Measurements from ENCODE around the gene OR52L1.

DNA sequence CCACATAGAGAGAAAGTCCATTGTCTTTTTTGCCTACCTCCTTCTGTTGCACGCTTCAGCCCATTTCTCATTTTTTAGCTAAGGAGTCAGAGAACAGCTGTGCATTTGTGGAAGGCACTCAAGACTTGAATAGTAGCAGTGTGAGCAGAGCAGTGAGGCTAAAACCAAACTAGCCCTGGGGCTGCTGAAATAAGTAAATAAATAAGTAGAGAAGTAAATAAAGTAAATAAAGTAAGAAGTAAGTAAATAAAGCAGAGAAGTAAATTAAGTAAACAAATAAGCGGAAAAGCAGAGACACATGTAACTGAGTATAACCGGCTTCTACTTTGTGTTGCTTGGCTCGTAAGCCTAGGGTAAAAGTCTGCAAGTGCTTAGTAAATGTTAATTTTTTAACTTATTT is 2.4 kb upstream of the OR52L1 start:
- TF ChIP-seq, protein P1, sequence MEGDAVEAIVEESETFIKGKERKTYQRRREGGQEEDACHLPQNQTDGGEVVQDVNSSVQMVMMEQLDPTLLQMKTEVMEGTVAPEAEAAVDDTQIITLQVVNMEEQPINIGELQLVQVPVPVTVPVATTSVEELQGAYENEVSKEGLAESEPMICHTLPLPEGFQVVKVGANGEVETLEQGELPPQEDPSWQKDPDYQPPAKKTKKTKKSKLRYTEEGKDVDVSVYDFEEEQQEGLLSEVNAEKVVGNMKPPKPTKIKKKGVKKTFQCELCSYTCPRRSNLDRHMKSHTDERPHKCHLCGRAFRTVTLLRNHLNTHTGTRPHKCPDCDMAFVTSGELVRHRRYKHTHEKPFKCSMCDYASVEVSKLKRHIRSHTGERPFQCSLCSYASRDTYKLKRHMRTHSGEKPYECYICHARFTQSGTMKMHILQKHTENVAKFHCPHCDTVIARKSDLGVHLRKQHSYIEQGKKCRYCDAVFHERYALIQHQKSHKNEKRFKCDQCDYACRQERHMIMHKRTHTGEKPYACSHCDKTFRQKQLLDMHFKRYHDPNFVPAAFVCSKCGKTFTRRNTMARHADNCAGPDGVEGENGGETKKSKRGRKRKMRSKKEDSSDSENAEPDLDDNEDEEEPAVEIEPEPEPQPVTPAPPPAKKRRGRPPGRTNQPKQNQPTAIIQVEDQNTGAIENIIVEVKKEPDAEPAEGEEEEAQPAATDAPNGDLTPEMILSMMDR (conservative IDR thresholded peaks at IDR 0.05; ENCODE audit: low read depth, low read length): no peak
- no peak for TF ChIP-seq EZH2 (IDR thresholded peaks at IDR 0.05; ENCODE audit: low read length, unreplicated experiment)
